PC-3 (cell line): Measurements from ENCODE around the gene FCHO2.

Experiments
- CTCF ChIP-seq: fragments of 300-600 bp; sonication (generic); conservative IDR thresholded peaks from 2 replicates; pipeline ENCODE4 v1.5.1; 2017; ENCODE audit warnings: antibody characterized with exemption, low read depth, mild to moderate bottlenecking, low read length
- EZH2 ChIP-seq: fragments of 300-600 bp; sonication (generic); IDR thresholded peaks from one replicate; pipeline ENCODE4 v1.6.1; 2017; ENCODE audit warnings: antibody characterized with exemption, mild to moderate bottlenecking, low read length; ENCODE audit not compliant: unreplicated experiment
- EZH2phosphoT487 ChIP-seq: fragments of 300-600 bp; sonication (generic); IDR thresholded peaks from 2 replicates; pipeline ENCODE4 v1.6.1; 2018; ENCODE audit warnings: mild to moderate bottlenecking, antibody characterized with exemption, low read length, borderline replicate concordance

GRCh38 chr5:73019766-73020165 lies 63.9 kb downstream of the FCHO2 start:
- TF ChIP-seq CTCF (no peak), EZH2 (no peak), EZH2phosphoT487 (no peak)
